PC-3 (cell line): Measurements from ENCODE around the gene CCL7. TPM values are rescaled to one million over a fixed set of nuclear protein-coding genes. Genes with fewer than 3 reads are reported as not detected.

Experiments
- ATAC-seq: fragments of 200-7000 bp; cut with Tn5 transposase; 2 replicates; pipeline ENCODE4 v1.9.1; 2020; ENCODE audit warnings: mild to moderate bottlenecking, moderate library complexity
- BruUV-seq: library from RNA; stranded (reverse); fragments of 400-500 nt; replicated peaks from 2 replicates; lab custom pipeline; 2021; lab: Mats Ljungman, UMichigan
- CTCF ChIA-PET: fragments of 300-600 bp; sonication (Branson Sonifier 250); formaldehyde crosslinking; loops from one replicate; lab custom pipeline; 2022; ENCODE audit warnings: antibody characterized with exemption; lab: Charles Lee
- POLR2A ChIA-PET: fragments of 300-600 bp; sonication (Branson Sonifier 250); formaldehyde crosslinking; loops from one replicate; lab custom pipeline; 2022; ENCODE audit warnings: antibody characterized with exemption; ENCODE audit not compliant: unreplicated experiment; lab: Charles Lee
- DNase-seq: peaks from one replicate; pipeline ENCODE4 v3.0.0-alpha.2; 2015
- H2AFZ ChIP-seq: fragments of 300-600 bp; sonication (generic); 2 replicates; pipeline ENCODE4 v1.6.0; 2016; ENCODE audit warnings: antibody characterized with exemption, low read length
- H3F3A ChIP-seq: fragments of 300-600 bp; sonication (generic); one replicate; pipeline ENCODE4 v1.6.0; 2017; ENCODE audit warnings: antibody characterized with exemption, low read length, control low read depth, mild to moderate bottlenecking; ENCODE audit not compliant: unreplicated experiment
- H3K27ac ChIP-seq: fragments of 300-600 bp; sonication (generic); 2 replicates; pipeline ENCODE4 v1.5.1; 2016; ENCODE audit warnings: mild to moderate bottlenecking, low read length
- H3K27me3 ChIP-seq: fragments of 300-600 bp; sonication (generic); 2 replicates; pipeline ENCODE4 v1.6.1; 2016; ENCODE audit warnings: low read length, mixed read lengths
- H3K36me3 ChIP-seq: fragments of 300-600 bp; sonication (generic); 2 replicates; pipeline ENCODE4 v1.6.1; 2016; ENCODE audit warnings: low read depth, mixed run types, low read length, mixed read lengths
- H3K4me1 ChIP-seq: fragments of 300-600 bp; sonication (generic); 2 replicates; pipeline ENCODE4 v1.5.1; 2016; ENCODE audit warnings: low read length; ENCODE audit not compliant: insufficient read depth
- H3K4me2 ChIP-seq: fragments of 300-600 bp; sonication (generic); 2 replicates; pipeline ENCODE4 v1.6.0; 2016; ENCODE audit warnings: low read length
- H3K4me3 ChIP-seq: fragments of 300-600 bp; sonication (generic); 2 replicates; pipeline ENCODE4 v1.5.1; 2016; ENCODE audit warnings: mild to moderate bottlenecking, low read length, mixed read lengths
- H3K79me2 ChIP-seq: fragments of 300-600 bp; sonication (generic); 2 replicates; pipeline ENCODE4 v1.6.1; 2017; ENCODE audit warnings: low read length, mixed read lengths
- H3K9ac ChIP-seq: fragments of 300-600 bp; sonication (generic); 2 replicates; pipeline ENCODE4 v1.6.0; 2016; ENCODE audit warnings: mild to moderate bottlenecking, low read length
- H3K9me2 ChIP-seq: fragments of 300-600 bp; sonication (generic); replicated peaks from 2 replicates; pipeline ENCODE4 v1.6.1; 2016; ENCODE audit warnings: mixed run types, low read length, mixed read lengths
- H3K9me3 ChIP-seq: fragments of 300-600 bp; sonication (generic); 2 replicates; pipeline ENCODE4 v1.6.1; 2016; ENCODE audit warnings: low read length, mixed read lengths
- H4K20me1 ChIP-seq: fragments of 300-600 bp; sonication (generic); 2 replicates; pipeline ENCODE4 v1.6.1; 2016; ENCODE audit warnings: low read length, mixed read lengths
- CTCF ChIP-seq: fragments of 300-600 bp; sonication (generic); conservative IDR thresholded peaks from 2 replicates; pipeline ENCODE4 v1.5.1; 2017; ENCODE audit warnings: antibody characterized with exemption, low read depth, mild to moderate bottlenecking, low read length
- EZH2 ChIP-seq: fragments of 300-600 bp; sonication (generic); IDR thresholded peaks from one replicate; pipeline ENCODE4 v1.6.1; 2017; ENCODE audit warnings: antibody characterized with exemption, mild to moderate bottlenecking, low read length; ENCODE audit not compliant: unreplicated experiment
- EZH2phosphoT487 ChIP-seq: fragments of 300-600 bp; sonication (generic); IDR thresholded peaks from 2 replicates; pipeline ENCODE4 v1.6.1; 2018; ENCODE audit warnings: mild to moderate bottlenecking, antibody characterized with exemption, low read length, borderline replicate concordance
- intact Hi-C: fragments of 100-400 bp; cut with micrococcal nuclease; formaldehyde crosslinking; loops from 2 replicates; pipeline ENCODE4 v1.9.0; 2023
- total RNA-seq: library from RNA; depleted of rRNA; stranded (reverse); fragments of >200 nt; gene quantifications from 2 replicates; pipeline ENCODE4 v1.2.3, GENCODE V29; 2014

CCL7 gene
- total RNA-seq, 1 experiment from 2014 or later = not detected

- no TSS peak for BruUV-seq
- DNase-seq (no peak), ATAC-seq (no peak)
- Histone ChIP-seq H3K4me2 (no peak overlapping the region), H3K9ac (no peak overlapping the region), H3K4me3 (no peak overlapping the region), H2AFZ (no peak overlapping the region), H3K79me2 (no peaks in the 10 kb centered on the region), H3K27ac (no peak overlapping the region), H3K27me3 (no peaks in the 10 kb centered on the region), H3K9me2 (no peaks in the 10 kb centered on the region), H3F3A (no peaks in the 10 kb centered on the region), H3K9me3 (no peaks in the 10 kb centered on the region), H3K36me3 (no peaks in the 10 kb centered on the region), H4K20me1 (no peaks in the 10 kb centered on the region), H3K4me1 (no peaks in the 10 kb centered on the region)
- CTCF ChIA-PET = no interaction called here
- TF ChIP-seq EZH2 = no peak
- no peak for TF ChIP-seq CTCF
- intact Hi-C loops = no loop called here
- POLR2A ChIA-PET = no interaction called here
These were observed 47.1 kb upstream of the CCL7 start for GRCh38 chr17:34222722-34223497.

DNA sequence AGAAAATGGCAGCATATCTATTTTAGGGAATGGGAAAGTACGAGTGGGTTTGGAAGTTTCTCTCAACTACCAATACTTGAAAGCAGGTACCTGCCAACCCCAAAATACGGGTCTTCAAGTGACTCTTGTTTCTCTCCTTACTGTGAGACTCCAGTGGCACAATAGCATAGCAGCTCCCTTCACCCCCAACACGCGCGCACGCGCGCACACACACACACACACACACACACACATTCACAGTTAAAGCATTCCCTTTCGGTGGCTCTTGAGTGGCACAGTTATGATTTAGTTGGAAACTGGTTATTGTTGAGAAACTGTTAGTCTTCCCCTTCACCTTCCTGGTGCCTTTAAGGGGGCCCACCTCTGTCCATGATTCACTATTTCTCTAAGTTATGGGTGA lies 45.0 kb upstream of the CCL7 start:
- H2AFZ ChIP-seq = no peak overlapping the region
- POLR2A ChIA-PET = no interaction called here
- H3K9ac ChIP-seq = no peak overlapping the region
- BruUV-seq = no TSS peak
- no peak for ATAC-seq
- no peaks in the 10 kb centered on the region for H3K27me3 ChIP-seq
- no peak for DNase-seq
- no peaks in the 10 kb centered on the region for H3K9me2 ChIP-seq
- H3K4me1 ChIP-seq = no peaks in the 10 kb centered on the region
- no peaks in the 10 kb centered on the region for H4K20me1 ChIP-seq
- H3K79me2 ChIP-seq = no peaks in the 10 kb centered on the region
- intact Hi-C loops = no loop called here
- no peak overlapping the region for H3K4me3 ChIP-seq
- H3K4me2 ChIP-seq = no peak overlapping the region
- no peaks in the 10 kb centered on the region for H3F3A ChIP-seq
- H3K36me3 ChIP-seq = no peaks in the 10 kb centered on the region
- CTCF ChIA-PET = no interaction called here
- no peak overlapping the region for H3K27ac ChIP-seq
- H3K9me3 ChIP-seq = no peaks in the 10 kb centered on the region
- TF ChIP-seq EZH2 (no peak), CTCF (no peak), EZH2phosphoT487 (no peak)

DNA sequence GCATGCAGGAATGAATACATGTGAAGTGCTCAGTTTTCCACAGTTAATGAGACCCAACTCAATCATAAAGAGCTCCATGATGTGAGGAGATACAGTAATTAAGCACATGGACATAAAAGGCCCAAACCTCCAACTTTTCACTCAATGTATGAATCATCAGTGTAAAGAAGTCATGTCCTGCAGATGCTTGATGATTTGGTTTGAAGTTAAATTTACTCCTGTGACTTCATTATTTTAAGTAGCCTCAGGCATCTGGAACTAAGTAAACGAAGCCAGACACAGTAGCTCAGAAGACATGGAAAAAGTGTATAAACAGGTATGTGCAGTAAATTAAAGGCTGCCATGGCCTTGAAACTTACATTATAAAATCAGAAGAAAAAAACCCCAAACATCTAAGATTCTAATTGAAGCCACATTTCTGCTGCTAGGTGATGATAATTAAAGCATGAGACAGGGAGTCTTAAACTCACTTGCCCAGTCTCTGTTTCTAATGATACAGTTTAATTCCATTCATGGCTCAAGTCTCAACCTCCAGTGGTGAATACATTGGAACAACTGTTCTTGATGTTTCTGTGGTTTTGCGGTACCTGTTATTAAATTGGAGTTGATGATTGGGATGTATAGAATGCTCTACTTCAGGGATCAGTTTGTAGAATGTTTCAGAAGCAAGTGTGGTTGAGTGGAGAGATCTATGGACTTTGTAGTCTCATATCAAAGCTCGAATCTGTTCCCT lies 43.8 kb upstream of the CCL7 start:
- no peak overlapping the region for H3K27ac ChIP-seq
- POLR2A ChIA-PET = no interaction called here
- H3K9me2 ChIP-seq = no peaks in the 10 kb centered on the region
- H3F3A ChIP-seq = no peaks in the 10 kb centered on the region
- no peak overlapping the region for H3K9ac ChIP-seq
- no peak overlapping the region for H2AFZ ChIP-seq
- no peaks in the 10 kb centered on the region for H3K27me3 ChIP-seq
- H3K4me2 ChIP-seq = no peak overlapping the region
- TF ChIP-seq EZH2phosphoT487 (no peak), CTCF (no peak), EZH2 (no peak)
- ATAC-seq (no peak), DNase-seq (no peak)
- CTCF ChIA-PET = no interaction called here
- BruUV-seq = no TSS peak
- no peaks in the 10 kb centered on the region for H3K4me1 ChIP-seq
- H3K9me3 ChIP-seq = no peaks in the 10 kb centered on the region
- no peaks in the 10 kb centered on the region for H4K20me1 ChIP-seq
- intact Hi-C loops = no loop called here
- no peaks in the 10 kb centered on the region for H3K36me3 ChIP-seq
- no peak overlapping the region for H3K4me3 ChIP-seq
- H3K79me2 ChIP-seq = no peaks in the 10 kb centered on the region
